ENCODE results near the gene RNU1-3. TPM values are rescaled to one million over a fixed set of nuclear protein-coding genes. Genes with fewer than 3 reads are reported as not detected.
"Not testable (repeated sequence)": the region's sequence is repeated elsewhere in the genome, so short reads cannot be mapped to it uniquely, and the experiment has no call there.

The RNU1-3 gene
- total RNA-seq (3,278 TPM), polyA plus RNA-seq (10 to 100 TPM in 1 of 4 donors, not detected in 3; 23.7 TPM)

- not testable (repeated sequence) for H3K9me3 Mint-ChIP-seq; H3K4me3 ChIP-seq (ENCODE audit: low read depth, low read length); H3K4me3 Mint-ChIP-seq; H3K4me1 Mint-ChIP-seq; H3K27me3 ChIP-seq (ENCODE audit: control insufficient read depth, insufficient read depth, low read length); H3K27me3 Mint-ChIP-seq; H3K36me3 ChIP-seq (ENCODE audit: control insufficient read depth, insufficient read depth, low read length); H3K9me3 ChIP-seq (ENCODE audit: control insufficient read depth in 2 of 2, low read length in 2 of 2); H3K27ac Mint-ChIP-seq; H3K27ac ChIP-seq (ENCODE audit: insufficient read depth, low read length, poor library complexity, severe bottlenecking); H3K4me1 ChIP-seq (ENCODE audit: control insufficient read depth, insufficient read depth, low read length, poor library complexity, severe bottlenecking); H3K36me3 Mint-ChIP-seq; DNase-seq
- peak; percentile 91 to 97 for ATAC-seq (ENCODE audit: low read depth in 2 of 2)
Measured at GRCh38 chr1:16666502-16667413, at the start of gene RNU1-3. Gene RNU1-3 (minus strand): TSS chr1:16666948.

- DNase-seq; H3K36me3 Mint-ChIP-seq; H3K9me3 Mint-ChIP-seq; H3K4me3 ChIP-seq (ENCODE audit: low read depth, low read length); H3K36me3 ChIP-seq (ENCODE audit: control insufficient read depth, insufficient read depth, low read length); H3K4me1 ChIP-seq (ENCODE audit: control insufficient read depth, insufficient read depth, low read length, poor library complexity, severe bottlenecking); ATAC-seq (ENCODE audit: low read depth in 2 of 2); H3K27me3 ChIP-seq (ENCODE audit: control insufficient read depth, insufficient read depth, low read length); H3K27ac ChIP-seq (ENCODE audit: insufficient read depth, low read length, poor library complexity, severe bottlenecking); H3K4me3 Mint-ChIP-seq; H3K9me3 ChIP-seq (ENCODE audit: control insufficient read depth in 2 of 2, low read length in 2 of 2); H3K27ac Mint-ChIP-seq; H3K4me1 Mint-ChIP-seq: not testable (repeated sequence)
- peaks cover 20% of the 10 kb centered on the region for H3K27me3 Mint-ChIP-seq
Measured at GRCh38 chr1:16713480-16713879, 46.7 kb upstream of the RNU1-3 start.

- not testable (repeated sequence) for DNase-seq; H3K4me1 Mint-ChIP-seq; H3K9me3 ChIP-seq (ENCODE audit: control insufficient read depth in 2 of 2, low read length in 2 of 2); H3K4me3 Mint-ChIP-seq; H3K9me3 Mint-ChIP-seq; H3K36me3 ChIP-seq (ENCODE audit: control insufficient read depth, insufficient read depth, low read length); H3K4me1 ChIP-seq (ENCODE audit: control insufficient read depth, insufficient read depth, low read length, poor library complexity, severe bottlenecking); H3K4me3 ChIP-seq (ENCODE audit: low read depth, low read length); H3K36me3 Mint-ChIP-seq; H3K27me3 ChIP-seq (ENCODE audit: control insufficient read depth, insufficient read depth, low read length); H3K27ac Mint-ChIP-seq; H3K27ac ChIP-seq (ENCODE audit: insufficient read depth, low read length, poor library complexity, severe bottlenecking); ATAC-seq (ENCODE audit: low read depth in 2 of 2)
- peaks cover 20% of the 10 kb centered on the region for H3K27me3 Mint-ChIP-seq
Measured at GRCh38 chr1:16712984-16713383, 46.2 kb upstream of the RNU1-3 start.

- not testable (repeated sequence) for H3K9me3 ChIP-seq (ENCODE audit: control insufficient read depth in 2 of 2, low read length in 2 of 2); H3K9me3 Mint-ChIP-seq; ATAC-seq (ENCODE audit: low read depth in 2 of 2); DNase-seq; H3K36me3 ChIP-seq (ENCODE audit: control insufficient read depth, insufficient read depth, low read length); H3K36me3 Mint-ChIP-seq; H3K4me3 ChIP-seq (ENCODE audit: low read depth, low read length); H3K4me1 Mint-ChIP-seq; H3K4me1 ChIP-seq (ENCODE audit: control insufficient read depth, insufficient read depth, low read length, poor library complexity, severe bottlenecking); H3K4me3 Mint-ChIP-seq; H3K27me3 ChIP-seq (ENCODE audit: control insufficient read depth, insufficient read depth, low read length); H3K27ac Mint-ChIP-seq; H3K27ac ChIP-seq (ENCODE audit: insufficient read depth, low read length, poor library complexity, severe bottlenecking)
- H3K27me3 Mint-ChIP-seq: peaks cover 17% of the 10 kb centered on the region
Measured at GRCh38 chr1:16712582-16712981, 45.8 kb upstream of the RNU1-3 start.

GRCh38 chr1:16712131-16712530, 45.4 kb upstream of the RNU1-3 start:
- H3K9me3 Mint-ChIP-seq; H3K4me1 ChIP-seq (ENCODE audit: control insufficient read depth, insufficient read depth, low read length, poor library complexity, severe bottlenecking); DNase-seq; ATAC-seq (ENCODE audit: low read depth in 2 of 2); H3K27me3 ChIP-seq (ENCODE audit: control insufficient read depth, insufficient read depth, low read length); H3K27ac Mint-ChIP-seq; H3K4me1 Mint-ChIP-seq; H3K36me3 ChIP-seq (ENCODE audit: control insufficient read depth, insufficient read depth, low read length); H3K4me3 ChIP-seq (ENCODE audit: low read depth, low read length); H3K9me3 ChIP-seq (ENCODE audit: control insufficient read depth in 2 of 2, low read length in 2 of 2); H3K36me3 Mint-ChIP-seq; H3K27ac ChIP-seq (ENCODE audit: insufficient read depth, low read length, poor library complexity, severe bottlenecking); H3K4me3 Mint-ChIP-seq: not testable (repeated sequence)
- H3K27me3 Mint-ChIP-seq: peaks cover 13% of the 10 kb centered on the region

GRCh38 chr1:16710618-16711017, 43.9 kb upstream of the RNU1-3 start:
- not testable (repeated sequence) for H3K27ac Mint-ChIP-seq; H3K36me3 Mint-ChIP-seq; H3K27me3 ChIP-seq (ENCODE audit: control insufficient read depth, insufficient read depth, low read length); H3K4me1 Mint-ChIP-seq; H3K4me3 ChIP-seq (ENCODE audit: low read depth, low read length); H3K36me3 ChIP-seq (ENCODE audit: control insufficient read depth, insufficient read depth, low read length); H3K9me3 Mint-ChIP-seq; DNase-seq; H3K9me3 ChIP-seq (ENCODE audit: control insufficient read depth in 2 of 2, low read length in 2 of 2); H3K27ac ChIP-seq (ENCODE audit: insufficient read depth, low read length, poor library complexity, severe bottlenecking); ATAC-seq (ENCODE audit: low read depth in 2 of 2); H3K27me3 Mint-ChIP-seq; H3K4me1 ChIP-seq (ENCODE audit: control insufficient read depth, insufficient read depth, low read length, poor library complexity, severe bottlenecking); H3K4me3 Mint-ChIP-seq

- ATAC-seq (ENCODE audit: low read depth in 2 of 2): peak; percentile 73 to 79
- H3K4me1 Mint-ChIP-seq: not testable (repeated sequence)
Measured at GRCh38 chr1:16709659-16710087, 42.9 kb upstream of the RNU1-3 start.

GRCh38 chr1:16708704-16709103, 42.0 kb upstream of the RNU1-3 start:
- not testable (repeated sequence) for H3K4me3 Mint-ChIP-seq; H3K4me1 Mint-ChIP-seq; DNase-seq; H3K27ac Mint-ChIP-seq; H3K27ac ChIP-seq (ENCODE audit: insufficient read depth, low read length, poor library complexity, severe bottlenecking); H3K27me3 Mint-ChIP-seq; H3K36me3 Mint-ChIP-seq; ATAC-seq (ENCODE audit: low read depth in 2 of 2); H3K4me3 ChIP-seq (ENCODE audit: low read depth, low read length); H3K9me3 ChIP-seq (ENCODE audit: control insufficient read depth in 2 of 2, low read length in 2 of 2); H3K9me3 Mint-ChIP-seq; H3K4me1 ChIP-seq (ENCODE audit: control insufficient read depth, insufficient read depth, low read length, poor library complexity, severe bottlenecking); H3K36me3 ChIP-seq (ENCODE audit: control insufficient read depth, insufficient read depth, low read length); H3K27me3 ChIP-seq (ENCODE audit: control insufficient read depth, insufficient read depth, low read length)

More at GRCh38 chr1:16709659-16710087, 42.9 kb upstream of the RNU1-3 start:
- not testable (repeated sequence) for H3K27ac Mint-ChIP-seq; H3K36me3 ChIP-seq (ENCODE audit: control insufficient read depth, insufficient read depth, low read length); H3K4me1 ChIP-seq (ENCODE audit: control insufficient read depth, insufficient read depth, low read length, poor library complexity, severe bottlenecking); H3K9me3 Mint-ChIP-seq; H3K27me3 Mint-ChIP-seq; H3K4me3 ChIP-seq (ENCODE audit: low read depth, low read length); H3K27me3 ChIP-seq (ENCODE audit: control insufficient read depth, insufficient read depth, low read length); H3K36me3 Mint-ChIP-seq; H3K27ac ChIP-seq (ENCODE audit: insufficient read depth, low read length, poor library complexity, severe bottlenecking); H3K9me3 ChIP-seq (ENCODE audit: control insufficient read depth in 2 of 2, low read length in 2 of 2)
- peak in 1 of 3 donors; percentile 43 for DNase-seq
- peak overlapping the region in 1 of 4 donors; percentile 63 for H3K4me3 Mint-ChIP-seq
